ENCODE measurements around the gene MYO16.
"Not testable (repeated sequence)": the region's sequence is repeated elsewhere in the genome, so short reads cannot be mapped to it uniquely, and the experiment has no call there.

MYO16 gene

GRCh38 chr13:108897955-108898354 is 268.5 kb downstream of the MYO16 start:
- Mint-ChIP-seq H3K27ac (no peak overlapping the region), H3K4me3 (no peak overlapping the region), H3K9me3 (no peaks in the 10 kb centered on the region)

GRCh38 chr13:108902405-108903155 is 273.2 kb downstream of the MYO16 start:
- H3K27me3 Mint-ChIP-seq, result peaks cover 8% of the 10 kb centered on the region
- no peaks in the 10 kb centered on the region for H3K36me3 Mint-ChIP-seq (ENCODE audit: low read depth)
- no peak overlapping the region for H3K4me3 Mint-ChIP-seq
- no peaks in the 10 kb centered on the region for H3K9me3 Mint-ChIP-seq
- H3K4me1 Mint-ChIP-seq (ENCODE audit: low read depth), result peaks cover 6% of the 10 kb centered on the region
- no peak for DNase-seq
- no peak overlapping the region for H3K27ac Mint-ChIP-seq

More at GRCh38 chr13:108897955-108898354, 268.5 kb downstream of the MYO16 start:
- Mint-ChIP-seq H3K27me3 (peaks cover 14% of the 10 kb centered on the region), H3K36me3 (ENCODE audit: low read depth) (no peaks in the 10 kb centered on the region), H3K4me1 (ENCODE audit: low read depth) (peaks cover 7% of the 10 kb centered on the region)
- DNase-seq, result no peak

DNA sequence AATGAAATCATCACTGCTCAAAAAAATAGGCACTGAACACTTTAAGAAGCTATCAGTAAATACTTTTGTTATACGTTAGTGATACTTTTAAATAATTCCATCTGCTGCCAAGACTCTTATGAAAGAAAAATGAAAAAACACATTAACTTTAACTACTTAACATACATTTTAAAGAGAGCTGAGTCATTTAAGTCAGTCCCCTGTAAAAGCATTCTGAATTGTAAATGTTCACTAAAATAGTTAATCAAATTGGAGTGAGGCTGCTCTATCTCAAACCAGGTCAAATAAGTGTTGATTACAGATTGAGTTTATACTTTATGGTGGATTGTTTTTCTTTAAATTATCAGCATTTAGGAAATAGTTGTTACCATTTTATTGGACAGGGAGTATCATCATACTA is 274.2 kb downstream of the MYO16 start:
- Mint-ChIP-seq H3K27ac (no peak overlapping the region), H3K9me3 (no peaks in the 10 kb centered on the region), H3K4me3 (no peak overlapping the region), H3K36me3 (ENCODE audit: low read depth) (no peaks in the 10 kb centered on the region), H3K4me1 (ENCODE audit: low read depth) (no peaks in the 10 kb centered on the region), H3K27me3 (peaks cover 8% of the 10 kb centered on the region)
- no peak for DNase-seq

DNA sequence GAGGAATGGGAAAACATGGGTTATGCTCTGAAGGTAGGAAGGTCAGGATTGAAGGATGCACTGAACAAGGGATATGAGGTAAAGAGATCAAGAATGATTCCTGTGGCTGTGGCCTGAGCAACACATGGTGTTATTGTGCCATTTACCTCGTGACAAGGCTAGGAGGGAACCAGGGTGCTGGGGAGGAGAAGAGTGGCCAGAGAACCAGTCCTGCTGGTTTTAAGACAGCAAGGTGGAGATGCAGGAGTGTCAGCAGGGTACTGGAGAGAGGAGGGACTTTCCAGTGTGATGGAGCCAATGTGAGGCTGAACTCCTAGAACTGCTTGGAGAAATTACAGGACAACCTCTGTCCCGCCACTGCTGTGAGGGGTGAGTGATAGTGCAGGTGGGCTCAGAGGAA is 282.4 kb downstream of the MYO16 start:
- Mint-ChIP-seq H3K4me1 (ENCODE audit: low read depth) (peaks cover 17% of the 10 kb centered on the region), H3K27ac (no peak overlapping the region), H3K36me3 (ENCODE audit: low read depth) (no peaks in the 10 kb centered on the region), H3K4me3 (no peak overlapping the region), H3K9me3 (no peaks in the 10 kb centered on the region), H3K27me3 (peaks cover 16% of the 10 kb centered on the region)
- no peak for DNase-seq

DNA sequence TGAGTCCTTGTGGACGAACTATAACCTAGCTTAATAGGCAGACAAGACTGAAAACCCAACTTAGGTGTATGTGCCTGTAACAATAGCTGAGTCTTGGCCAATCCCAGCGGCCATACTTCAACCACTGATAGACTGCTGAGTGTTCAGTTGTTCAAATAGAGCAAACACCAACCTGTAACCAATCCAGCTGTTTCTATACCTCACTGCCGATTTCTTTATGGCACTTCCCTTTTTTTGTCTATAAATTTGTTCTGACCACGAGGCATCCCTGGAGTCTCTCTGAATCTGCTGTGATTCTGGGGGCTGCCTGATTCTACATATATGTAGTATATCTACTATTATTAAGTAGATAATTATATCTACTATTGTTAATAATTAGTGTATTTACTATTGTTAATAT is 284.3 kb downstream of the MYO16 start:
- H3K4me3 Mint-ChIP-seq; DNase-seq; H3K27ac Mint-ChIP-seq; H3K9me3 Mint-ChIP-seq; H3K36me3 Mint-ChIP-seq (ENCODE audit: low read depth): not testable (repeated sequence)
- Mint-ChIP-seq H3K4me1 (ENCODE audit: low read depth) (peaks cover 17% of the 10 kb centered on the region), H3K27me3 (peaks cover 16% of the 10 kb centered on the region)

GRCh38 chr13:108915095-108915633 is 285.8 kb downstream of the MYO16 start:
- no peak for DNase-seq
- Mint-ChIP-seq H3K36me3 (ENCODE audit: low read depth) (no peaks in the 10 kb centered on the region), H3K27me3 (peaks cover 16% of the 10 kb centered on the region), H3K27ac (peak overlapping the region; percentile 89), H3K9me3 (no peaks in the 10 kb centered on the region), H3K4me3 (peak overlapping the region; percentile 54), H3K4me1 (ENCODE audit: low read depth) (peaks cover 17% of the 10 kb centered on the region)

DNA sequence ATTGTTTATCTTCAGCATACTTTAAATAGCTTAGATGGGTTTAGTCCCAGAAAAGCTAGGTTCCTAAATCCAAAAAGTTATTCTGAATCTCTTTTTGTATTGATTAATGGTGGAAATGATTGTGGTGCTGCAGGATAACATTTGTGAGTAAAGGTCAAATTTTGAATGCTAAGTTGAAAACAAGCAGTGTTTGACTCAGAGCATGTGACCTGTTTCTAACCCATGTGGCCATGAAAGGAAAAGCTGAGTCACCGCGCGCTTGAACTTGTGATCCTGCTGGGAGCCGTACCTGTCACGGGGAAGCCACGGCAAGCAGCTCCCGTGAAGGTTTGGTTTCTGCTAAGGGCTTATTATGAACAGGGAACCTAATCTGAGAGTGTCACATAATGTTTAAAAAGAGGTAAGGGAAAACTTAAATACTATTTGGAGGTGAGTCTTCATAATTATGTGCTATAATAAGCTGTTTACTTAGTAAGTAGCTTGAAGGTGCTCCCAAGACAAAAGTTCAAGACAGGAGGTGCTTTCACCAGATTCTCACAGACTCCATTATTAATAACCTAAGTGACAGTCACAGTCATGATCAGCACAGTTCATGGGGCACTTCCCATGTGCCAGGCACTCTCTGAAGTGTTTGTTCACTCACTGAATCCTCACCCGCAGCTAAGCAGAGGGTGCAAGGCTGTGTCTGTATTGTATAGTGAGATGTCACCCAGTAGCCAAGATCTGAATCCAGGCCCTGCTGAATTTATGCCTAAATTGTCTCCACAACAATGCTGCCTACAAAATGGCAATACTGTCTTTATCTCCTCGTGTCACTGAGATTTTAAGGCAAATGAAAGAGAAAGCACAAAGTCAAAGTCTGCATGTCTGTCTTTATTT is 286.5 kb downstream of the MYO16 start:
- Mint-ChIP-seq H3K27me3 (peaks cover 11% of the 10 kb centered on the region), H3K4me3 (peak overlapping the region; percentile 54), H3K27ac (peak overlapping the region; percentile 89), H3K9me3 (no peaks in the 10 kb centered on the region), H3K36me3 (ENCODE audit: low read depth) (no peaks in the 10 kb centered on the region), H3K4me1 (ENCODE audit: low read depth) (peaks cover 17% of the 10 kb centered on the region)
- DNase-seq, result peak; percentile 80

- peaks cover 17% of the 10 kb centered on the region for H3K4me1 Mint-ChIP-seq (ENCODE audit: low read depth)
- no peaks in the 10 kb centered on the region for H3K9me3 Mint-ChIP-seq
- no peak for DNase-seq
- no peak overlapping the region for H3K4me3 Mint-ChIP-seq
- H3K36me3 Mint-ChIP-seq (ENCODE audit: low read depth), result no peaks in the 10 kb centered on the region
- no peak overlapping the region for H3K27ac Mint-ChIP-seq
- peaks cover 4% of the 10 kb centered on the region for H3K27me3 Mint-ChIP-seq
Observed at GRCh38 chr13:108917581-108917980, 288.2 kb downstream of the MYO16 start.

DNA sequence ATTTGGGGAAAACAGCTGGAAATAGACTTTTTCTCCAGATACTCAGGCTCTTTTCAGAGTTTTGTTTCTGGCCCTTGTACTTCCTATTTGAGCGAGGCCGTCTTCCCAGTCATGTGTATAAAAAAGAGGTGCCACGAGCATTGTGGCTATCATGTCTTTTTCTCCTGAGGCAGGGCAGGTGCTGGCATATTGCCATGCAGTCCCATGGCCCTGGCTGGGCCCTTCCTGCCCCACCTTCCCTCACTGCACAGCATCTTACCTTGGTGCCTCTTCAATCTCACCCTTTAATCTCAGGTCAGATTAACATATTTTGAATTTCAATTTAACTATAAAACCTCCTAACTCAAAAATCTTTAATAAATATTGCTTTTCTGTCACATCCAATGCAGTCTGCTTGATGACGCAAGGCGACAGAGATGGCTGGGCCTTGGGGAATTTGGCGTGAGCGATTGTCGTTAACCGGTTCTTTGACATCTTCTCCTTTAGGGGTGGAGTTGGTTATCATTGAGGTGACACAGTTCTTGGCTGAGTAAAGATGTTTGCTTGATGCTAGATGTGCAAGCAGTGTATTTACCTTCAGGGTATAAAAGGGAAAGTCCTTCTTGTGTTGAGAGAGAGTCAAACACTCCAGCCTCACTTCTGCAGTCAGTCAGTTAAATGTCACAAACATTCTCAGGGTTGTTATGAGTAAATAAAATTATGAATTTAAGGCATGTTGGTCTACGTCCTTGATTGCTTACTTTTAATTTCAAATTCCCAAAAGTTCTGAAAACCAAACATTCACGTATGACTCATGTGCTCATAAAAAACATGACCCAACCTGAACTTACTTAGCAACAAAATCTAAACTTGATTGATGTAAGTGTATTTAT is 289.9 kb downstream of the MYO16 start:
- H3K27me3 Mint-ChIP-seq, result peaks cover 3% of the 10 kb centered on the region
- H3K9me3 Mint-ChIP-seq, result no peaks in the 10 kb centered on the region
- H3K27ac Mint-ChIP-seq, result no peak overlapping the region
- H3K4me3 Mint-ChIP-seq, result no peak overlapping the region
- DNase-seq, result no peak
- no peaks in the 10 kb centered on the region for H3K36me3 Mint-ChIP-seq (ENCODE audit: low read depth)
- H3K4me1 Mint-ChIP-seq (ENCODE audit: low read depth), result peaks cover 17% of the 10 kb centered on the region

DNA sequence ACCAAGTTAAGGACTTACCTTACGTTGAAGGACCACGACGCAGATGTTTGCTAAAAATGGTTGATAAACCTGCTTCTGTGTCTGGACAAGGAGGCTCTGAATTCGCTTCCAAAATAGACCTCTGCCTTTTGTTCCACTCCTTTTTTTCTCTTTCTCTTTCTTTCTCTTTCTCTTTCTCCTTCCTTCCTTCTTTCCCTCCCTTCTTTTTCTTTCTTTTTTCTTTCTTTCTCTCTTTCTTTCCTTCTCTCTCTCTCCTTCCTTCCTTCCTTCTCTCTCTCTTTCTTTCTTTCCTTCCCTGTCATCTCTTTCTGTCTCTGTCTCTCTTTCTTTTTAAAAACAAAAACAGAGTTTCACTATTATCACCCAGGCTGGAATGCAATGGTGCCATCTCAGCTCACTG is 290.7 kb downstream of the MYO16 start:
- no peak for DNase-seq
- Mint-ChIP-seq H3K36me3 (ENCODE audit: low read depth) (no peaks in the 10 kb centered on the region), H3K9me3 (no peaks in the 10 kb centered on the region), H3K4me3 (no peak overlapping the region), H3K27me3 (no peaks in the 10 kb centered on the region), H3K27ac (no peak overlapping the region), H3K4me1 (ENCODE audit: low read depth) (peaks cover 14% of the 10 kb centered on the region)

GRCh38 chr13:108921238-108921637 is 291.8 kb downstream of the MYO16 start:
- H3K9me3 Mint-ChIP-seq, result no peaks in the 10 kb centered on the region
- DNase-seq, result no peak
- no peak overlapping the region for H3K4me3 Mint-ChIP-seq
- H3K27me3 Mint-ChIP-seq, result peaks cover under 1% of the 10 kb centered on the region
- no peaks in the 10 kb centered on the region for H3K36me3 Mint-ChIP-seq (ENCODE audit: low read depth)
- peaks cover 3% of the 10 kb centered on the region for H3K4me1 Mint-ChIP-seq (ENCODE audit: low read depth)
- H3K27ac Mint-ChIP-seq, result no peak overlapping the region

- Mint-ChIP-seq H3K9me3 (no peaks in the 10 kb centered on the region), H3K4me1 (ENCODE audit: low read depth) (no peaks in the 10 kb centered on the region), H3K4me3 (no peak overlapping the region), H3K27ac (no peak overlapping the region), H3K36me3 (ENCODE audit: low read depth) (no peaks in the 10 kb centered on the region), H3K27me3 (peaks cover 3% of the 10 kb centered on the region)
- DNase-seq, result no peak
Observed at GRCh38 chr13:108922108-108922507, 292.7 kb downstream of the MYO16 start.

- Mint-ChIP-seq H3K27ac (no peak overlapping the region), H3K9me3 (no peaks in the 10 kb centered on the region), H3K27me3 (peaks cover 3% of the 10 kb centered on the region), H3K36me3 (ENCODE audit: low read depth) (no peaks in the 10 kb centered on the region), H3K4me1 (ENCODE audit: low read depth) (no peaks in the 10 kb centered on the region), H3K4me3 (no peak overlapping the region)
- DNase-seq, result no peak
Observed at GRCh38 chr13:108923386-108924047, 294.1 kb downstream of the MYO16 start.

DNA sequence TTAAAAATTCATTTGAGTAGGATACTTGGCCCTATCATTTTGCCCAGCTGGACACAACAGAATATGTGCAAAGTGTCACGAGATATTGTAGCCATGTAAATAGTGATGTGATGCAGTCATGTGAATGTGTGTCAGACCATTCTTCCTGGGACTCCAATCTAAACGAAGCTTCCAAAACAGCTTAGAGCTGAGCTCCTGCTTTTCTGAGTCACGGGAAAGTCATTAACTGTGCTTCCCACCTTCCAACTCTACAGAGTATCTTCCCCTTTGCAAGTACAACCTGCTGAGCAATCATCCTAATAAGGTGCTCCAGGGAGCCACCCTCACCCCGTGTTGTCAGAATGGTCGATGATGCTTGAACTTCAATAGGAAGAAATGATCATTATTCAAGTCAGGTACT is 294.7 kb downstream of the MYO16 start:
- no peaks in the 10 kb centered on the region for H3K36me3 Mint-ChIP-seq (ENCODE audit: low read depth)

More for the DNA sequence above, 294.7 kb downstream of the MYO16 start:
- H3K9me3 Mint-ChIP-seq, result no peaks in the 10 kb centered on the region
- H3K27me3 Mint-ChIP-seq, result peaks cover 3% of the 10 kb centered on the region
- DNase-seq, result no peak
- no peak overlapping the region for H3K4me3 Mint-ChIP-seq
- no peaks in the 10 kb centered on the region for H3K4me1 Mint-ChIP-seq (ENCODE audit: low read depth)
- H3K27ac Mint-ChIP-seq, result no peak overlapping the region
